T follicular helper cell (primary cell): ENCODE measurements around the gene CDX1.
A peak's percentile ranks its signal among the peaks of the same experiment; 100 is the strongest.

Source experiments
- DNase-seq: peaks from one replicate; pipeline ENCODE4 v3.0.0-alpha.2; 2020; ENCODE audit warnings: low read depth
- total RNA-seq, 2 experiments: gene quantifications; one replicate each; lab custom pipeline; 2026; lab: John Stamatoyannopoulos, UW

The CDX1 gene
- 0 reads per million in 2 experiments for total RNA-seq

DNA sequence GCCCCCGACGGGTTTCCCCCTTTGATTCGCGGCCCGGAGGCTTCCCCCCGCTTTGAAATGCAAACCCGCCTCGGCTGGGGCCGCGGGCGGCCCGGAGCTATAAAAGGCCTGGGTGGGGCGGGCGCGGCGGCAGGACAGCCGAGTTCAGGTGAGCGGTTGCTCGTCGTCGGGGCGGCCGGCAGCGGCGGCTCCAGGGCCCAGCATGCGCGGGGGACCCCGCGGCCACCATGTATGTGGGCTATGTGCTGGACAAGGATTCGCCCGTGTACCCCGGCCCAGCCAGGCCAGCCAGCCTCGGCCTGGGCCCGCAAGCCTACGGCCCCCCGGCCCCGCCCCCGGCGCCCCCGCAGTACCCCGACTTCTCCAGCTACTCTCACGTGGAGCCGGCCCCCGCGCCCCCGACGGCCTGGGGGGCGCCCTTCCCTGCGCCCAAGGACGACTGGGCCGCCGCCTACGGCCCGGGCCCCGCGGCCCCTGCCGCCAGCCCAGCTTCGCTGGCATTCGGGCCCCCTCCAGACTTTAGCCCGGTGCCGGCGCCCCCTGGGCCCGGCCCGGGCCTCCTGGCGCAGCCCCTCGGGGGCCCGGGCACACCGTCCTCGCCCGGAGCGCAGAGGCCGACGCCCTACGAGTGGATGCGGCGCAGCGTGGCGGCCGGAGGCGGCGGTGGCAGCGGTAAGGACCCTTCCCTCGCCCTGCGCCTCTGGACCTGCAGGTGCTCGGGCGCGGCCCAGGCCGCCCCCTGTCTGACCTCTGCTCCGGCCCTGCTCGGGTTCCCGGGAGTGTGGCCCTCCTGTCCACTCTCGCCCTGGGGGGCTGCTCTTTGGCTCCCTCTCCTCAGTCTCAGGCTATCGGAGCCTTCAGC, at the start of gene CDX1:
Gene CDX1 (plus strand): TSS at position 129 of the 862 bp plus-strand sequence. CDS start 99 bp downstream, at position 228.
- no peak for DNase-seq

DNA sequence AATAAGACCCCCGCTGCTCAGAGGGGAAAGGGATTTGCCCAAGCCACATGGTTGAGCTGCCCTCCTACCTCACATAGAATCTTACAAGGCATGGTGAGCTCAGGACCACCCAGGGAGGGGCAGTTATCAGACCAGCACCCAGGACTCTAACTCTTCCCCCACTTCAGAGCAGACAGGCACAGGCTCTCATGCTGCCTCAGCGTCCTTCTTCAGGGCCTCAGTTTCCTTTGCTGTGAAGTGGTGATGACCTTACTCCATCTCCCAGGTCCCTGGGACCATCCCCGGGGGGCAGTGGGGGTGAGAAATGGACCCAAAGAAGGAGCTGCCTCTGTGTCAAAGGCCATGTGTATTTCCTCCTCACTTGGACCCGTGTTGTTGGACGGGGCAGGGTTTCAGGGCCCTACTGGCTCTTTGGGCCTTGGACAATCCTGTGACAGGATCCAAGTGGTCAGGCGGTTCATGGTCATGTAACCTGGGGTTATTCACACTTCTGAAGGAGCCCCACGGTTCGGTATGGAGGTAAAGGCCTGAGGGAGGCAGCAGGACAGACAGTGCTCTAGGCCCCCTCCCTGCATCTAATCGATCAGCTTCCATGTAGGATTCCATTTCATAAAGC, 48.5 kb upstream of the CDX1 start:
- no peak for DNase-seq

- no peak for DNase-seq
These were observed 47.9 kb upstream of the CDX1 start for GRCh38 chr5:150118561-150119229.

- DNase-seq, result no peak
These were observed 47.0 kb upstream of the CDX1 start for GRCh38 chr5:150119421-150120061.

- no peak for DNase-seq
These were observed 46.5 kb upstream of the CDX1 start for GRCh38 chr5:150120062-150120441.

- DNase-seq, result no peak
These were observed 45.7 kb upstream of the CDX1 start for GRCh38 chr5:150120617-150121447.

DNA sequence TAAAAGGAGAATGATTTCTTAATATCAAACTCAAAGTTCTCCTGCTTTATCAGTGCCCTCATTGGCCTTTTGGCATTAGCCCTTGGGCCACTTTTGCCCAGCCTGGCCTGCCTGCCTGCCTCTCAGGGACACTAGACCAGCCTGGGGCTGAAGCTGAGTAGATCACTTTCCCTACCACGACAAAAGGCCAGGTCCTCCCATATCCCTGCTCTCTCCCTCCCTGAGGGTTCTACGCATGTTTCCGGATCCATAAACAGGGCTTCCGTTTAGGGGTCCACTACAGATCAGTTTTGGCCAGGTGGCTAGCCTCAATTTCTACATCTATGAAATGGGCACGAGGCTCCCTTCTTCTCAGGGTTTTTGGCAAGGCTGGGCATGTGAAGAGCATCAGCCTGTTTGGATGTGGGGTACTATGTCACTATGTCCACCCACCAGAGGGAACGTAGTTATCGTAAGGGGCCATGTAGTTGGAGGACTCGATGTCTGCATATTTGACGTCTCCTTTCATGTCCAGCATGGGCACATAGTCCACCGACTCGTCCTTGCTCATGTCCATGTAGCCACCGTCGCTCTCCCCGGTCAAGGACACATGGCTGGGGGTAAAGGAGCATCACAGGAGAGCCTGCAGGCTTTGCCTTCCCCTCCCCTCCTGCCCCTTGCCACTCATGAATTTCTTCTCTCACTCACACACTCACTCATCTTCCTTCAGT, 45.0 kb upstream of the CDX1 start:
- no peak for DNase-seq

GRCh38 chr5:150122158-150122510, 44.4 kb upstream of the CDX1 start:
- no peak for DNase-seq

GRCh38 chr5:150122536-150123481, 43.8 kb upstream of the CDX1 start:
- no peak for DNase-seq

DNA sequence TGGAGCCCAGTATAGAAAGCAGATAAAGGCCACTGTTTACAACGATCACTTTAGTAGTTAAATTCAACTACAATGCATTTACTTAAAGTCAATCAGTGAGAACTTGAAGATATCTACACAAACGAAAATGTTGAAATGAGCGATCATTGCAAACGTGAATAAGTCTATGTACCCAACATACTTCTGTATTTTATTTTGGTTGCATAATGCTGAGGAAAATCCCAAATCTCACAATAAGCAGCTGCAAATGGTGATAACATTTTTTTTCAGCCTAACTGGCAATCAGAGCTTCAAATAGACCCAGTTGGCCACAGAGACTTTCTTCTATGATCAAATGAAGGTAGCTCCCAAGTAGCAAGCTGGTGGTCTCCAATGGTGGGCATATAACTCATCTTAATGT, 43.0 kb upstream of the CDX1 start:
- DNase-seq, result no peak

DNA sequence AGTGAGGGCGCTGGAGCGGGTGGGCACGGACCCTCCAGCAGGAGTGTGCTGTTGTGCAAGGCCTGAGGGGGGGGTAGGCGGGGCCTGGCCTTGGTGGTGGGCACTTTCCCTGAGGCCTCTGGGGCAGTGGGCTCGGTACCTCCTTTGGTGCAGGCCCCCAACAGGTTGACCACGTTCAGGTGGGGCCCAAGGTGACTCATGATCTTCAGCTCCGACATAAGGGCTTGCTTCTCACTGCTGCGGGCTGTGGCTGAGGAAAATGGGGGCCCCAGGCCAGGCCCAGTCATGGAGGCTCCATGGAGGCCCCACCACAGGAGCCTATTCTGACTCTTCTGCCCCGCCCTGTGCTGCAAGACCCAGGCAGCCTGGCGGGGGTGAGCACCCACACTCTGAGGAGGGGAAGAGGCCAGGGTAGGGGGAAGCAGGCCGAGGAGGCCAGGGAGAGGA, 42.4 kb upstream of the CDX1 start:
- no peak for DNase-seq

GRCh38 chr5:150124596-150124995, 42.0 kb upstream of the CDX1 start:
- no peak for DNase-seq

- no peak for DNase-seq
These were observed 41.2 kb upstream of the CDX1 start for GRCh38 chr5:150125334-150125733.

DNA sequence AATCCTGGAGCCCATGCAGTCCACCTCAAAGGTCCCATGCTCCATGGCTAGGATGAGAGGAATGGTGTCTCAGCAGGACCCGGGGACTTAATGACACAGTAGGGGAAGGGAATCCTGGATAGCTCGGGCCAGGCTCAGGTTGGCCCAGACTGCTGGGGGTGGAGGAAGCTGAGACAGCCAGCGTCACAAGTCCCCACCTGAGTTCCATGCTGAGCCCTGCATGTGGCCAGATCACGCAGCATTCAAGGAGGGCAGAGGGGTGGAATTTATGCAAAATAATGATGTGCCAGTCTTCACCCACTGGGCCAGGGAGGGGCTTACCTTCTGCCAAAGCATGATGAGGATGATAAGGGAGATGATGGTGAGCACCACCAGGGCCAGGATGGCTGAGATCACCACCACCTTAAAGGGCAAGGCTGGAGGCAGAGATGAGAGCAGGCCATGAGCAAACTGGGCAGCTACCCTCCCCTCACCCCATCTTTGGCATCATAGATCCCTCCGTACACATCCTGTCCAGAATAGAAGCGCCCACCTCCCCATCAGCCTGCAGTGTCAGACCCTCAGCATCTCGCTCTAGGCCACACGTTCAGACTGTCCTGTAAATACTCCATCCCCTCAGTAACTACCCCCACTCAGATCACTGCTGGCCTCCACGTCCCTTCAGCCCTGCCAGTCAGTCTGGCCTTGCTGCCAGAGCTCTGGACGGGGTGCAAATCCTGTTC, 40.2 kb upstream of the CDX1 start:
- DNase-seq, result no peak

- DNase-seq, result no peak
These were observed 39.7 kb upstream of the CDX1 start for GRCh38 chr5:150126921-150127265.

DNA sequence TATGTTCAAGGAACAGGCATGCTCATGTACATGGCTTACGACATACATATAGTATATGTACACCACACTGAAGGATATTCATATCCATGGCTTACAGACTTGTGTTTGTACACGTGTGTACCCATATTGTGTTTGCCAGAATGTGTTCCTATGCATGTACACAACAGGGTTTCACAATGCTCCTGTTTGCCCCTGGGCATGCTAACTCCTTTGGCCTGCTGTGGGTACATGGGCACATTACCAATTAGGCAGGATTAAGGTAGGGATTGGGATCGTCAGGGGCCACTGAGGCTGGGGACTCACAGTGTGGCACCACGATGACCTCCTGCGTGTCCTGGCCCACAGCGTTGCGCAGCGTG, 37.1 kb upstream of the CDX1 start:
- no peak for DNase-seq

GRCh38 chr5:150129813-150130492, 36.6 kb upstream of the CDX1 start:
- DNase-seq, result peak; percentile 14

- DNase-seq, result no peak
These were observed 36.1 kb upstream of the CDX1 start for GRCh38 chr5:150130493-150130922.

DNA sequence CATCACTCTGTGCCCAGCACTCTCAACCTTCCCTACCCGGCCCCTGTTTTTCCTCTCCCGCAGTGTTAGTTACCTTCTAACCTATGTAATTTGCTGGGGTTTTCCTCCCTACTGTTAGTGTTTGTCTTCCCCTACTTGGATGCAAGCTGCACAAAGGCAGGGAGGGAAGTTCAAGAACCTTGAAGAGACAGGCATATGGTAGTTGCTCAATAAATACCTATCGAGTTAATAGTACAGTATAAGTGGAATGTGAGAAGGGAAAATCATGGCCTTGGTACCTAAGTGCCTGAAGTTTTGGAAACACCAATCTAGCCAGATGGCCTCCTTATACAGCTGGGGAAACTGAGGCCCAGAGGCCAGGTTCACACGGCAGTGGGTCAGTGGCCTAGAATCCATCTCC, 35.1 kb upstream of the CDX1 start:
- no peak for DNase-seq
